Right atrium auricular region (tissue), 2 donors: ENCODE results near the gene MGAT5. TPM values are rescaled to one million over a fixed set of nuclear protein-coding genes. Genes with fewer than 3 reads are reported as not detected.

Experiments
- DNase-seq: peaks from one replicate; pipeline ENCODE4 v3.0.0-alpha.2; 2019; ENCODE audit warnings: low spot score
- H3K27ac ChIP-seq, 2 donors: fragments of 200-600 bp; sonication (generic); 1 replicate in 1 of 2; 2 replicates in 1 of 2; pipeline ENCODE4 v1.5.1; 2016 to 2019
- H3K27me3 ChIP-seq, 2 donors: fragments of 200-600 bp; sonication (generic); one replicate each; pipeline versions ENCODE4 v1.5.1 to v1.6.0; 2017 to 2019
- H3K36me3 ChIP-seq: fragments of 200-600 bp; sonication (generic); one replicate; pipeline ENCODE4 v1.5.1; 2016
- H3K4me1 ChIP-seq, 2 donors: fragments of 200-600 bp; sonication (generic); one replicate each; pipeline versions ENCODE4 v1.5.1 to v1.6.0; 2017 to 2019
- H3K4me3 ChIP-seq, 2 donors: fragments of 200-600 bp; sonication (generic); 1 replicate in 1 of 2; 2 replicates in 1 of 2; pipeline ENCODE4 v1.5.1; 2017 to 2019; ENCODE audit warnings: mild to moderate bottlenecking in 1 of 2, moderate library complexity in 1 of 2
- H3K9me3 ChIP-seq, 2 donors: fragments of 200-600 bp; sonication (generic); one replicate each; pipeline ENCODE4 v1.5.1; 2019
- CTCF ChIP-seq, 2 donors: fragments of 200-600 bp; sonication (generic); IDR thresholded peaks; one replicate each; pipeline ENCODE4 v1.5.1; 2019; ENCODE audit warnings: antibody characterized with exemption in 2 of 2
- total RNA-seq, 2 donors: library from RNA; depleted of rRNA; stranded (reverse); fragments of >200 nt; gene quantifications; one replicate each; pipeline ENCODE4 v1.1.0, GENCODE V29; 2016

The MGAT5 gene
- total RNA-seq, 2 donors from 2014 or later: 56.9 to 91.0 TPM

GRCh38 chr2:134235510-134236144, 18.2 kb upstream of the MGAT5 start:
- no peak overlapping the region for H3K27ac ChIP-seq
- TF ChIP-seq CTCF (IDR thresholded peaks at IDR 0.05): no peak
- no peaks in the 10 kb centered on the region for H3K27me3 ChIP-seq
- H3K36me3 ChIP-seq: no peaks in the 10 kb centered on the region
- no peaks in the 10 kb centered on the region for H3K9me3 ChIP-seq
- H3K4me1 ChIP-seq: peaks cover 0 to 30% of the 10 kb centered on the region in 2 donors
- no peak overlapping the region for H3K4me3 ChIP-seq
- DNase-seq: no peak

- Histone ChIP-seq H3K9me3 (no peaks in the 10 kb centered on the region), H3K4me3 (no peak overlapping the region), H3K4me1 (peaks cover 0 to 8% of the 10 kb centered on the region in 2 donors), H3K36me3 (no peaks in the 10 kb centered on the region), H3K27ac (no peak overlapping the region), H3K27me3 (no peaks in the 10 kb centered on the region)
- DNase-seq: no peak
- no peak for TF ChIP-seq CTCF (IDR thresholded peaks at IDR 0.05)
Observed at GRCh38 chr2:134238371-134238770, 15.5 kb upstream of the MGAT5 start.

GRCh38 chr2:134240061-134240460, 13.8 kb upstream of the MGAT5 start:
- no peak overlapping the region for H3K27ac ChIP-seq
- peaks cover 0 to 18% of the 10 kb centered on the region in 2 donors for H3K4me1 ChIP-seq
- TF ChIP-seq CTCF (IDR thresholded peaks at IDR 0.05): no peak
- no peaks in the 10 kb centered on the region for H3K27me3 ChIP-seq
- no peaks in the 10 kb centered on the region for H3K9me3 ChIP-seq
- no peak for DNase-seq
- no peaks in the 10 kb centered on the region for H3K36me3 ChIP-seq
- H3K4me3 ChIP-seq: no peak overlapping the region

GRCh38 chr2:134241911-134242310, 12.0 kb upstream of the MGAT5 start:
- no peak for TF ChIP-seq CTCF (IDR thresholded peaks at IDR 0.05)
- Histone ChIP-seq H3K9me3 (no peaks in the 10 kb centered on the region), H3K27ac (no peak overlapping the region), H3K36me3 (no peaks in the 10 kb centered on the region), H3K4me3 (no peak overlapping the region), H3K4me1 (peaks cover 0 to 24% of the 10 kb centered on the region in 2 donors), H3K27me3 (no peaks in the 10 kb centered on the region)
- DNase-seq: no peak

GRCh38 chr2:134243244-134243643, 10.6 kb upstream of the MGAT5 start:
- peaks cover 0 to 24% of the 10 kb centered on the region in 2 donors for H3K4me1 ChIP-seq
- TF ChIP-seq CTCF (IDR thresholded peaks at IDR 0.05): no peak

GRCh38 chr2:134244086-134244485, 9.8 kb upstream of the MGAT5 start:
- H3K27ac ChIP-seq: no peak overlapping the region
- H3K4me1 ChIP-seq: peaks cover 0 to 30% of the 10 kb centered on the region in 2 donors
- no peak overlapping the region for H3K4me3 ChIP-seq
- H3K9me3 ChIP-seq: no peaks in the 10 kb centered on the region
- TF ChIP-seq CTCF (IDR thresholded peaks at IDR 0.05): no peak
- no peaks in the 10 kb centered on the region for H3K36me3 ChIP-seq
- no peak for DNase-seq
- H3K27me3 ChIP-seq: no peaks in the 10 kb centered on the region

More at GRCh38 chr2:134243244-134243643, 10.6 kb upstream of the MGAT5 start:
- Histone ChIP-seq H3K36me3 (no peaks in the 10 kb centered on the region), H3K27me3 (no peaks in the 10 kb centered on the region), H3K9me3 (no peaks in the 10 kb centered on the region), H3K27ac (no peak overlapping the region), H3K4me3 (no peak overlapping the region)
- DNase-seq: no peak
